SK-N-MC (cell line): ENCODE results near the gene CLIP2.
"Not testable (repeated sequence)": the region's sequence is repeated elsewhere in the genome, so short reads cannot be mapped to it uniquely, and the experiment has no call there.

ENCODE experiments used
- DNase-seq: peaks from one replicate; pipeline ENCODE4 v3.0.0-alpha.2; 2011; ENCODE audit warnings: low read depth, low spot score
- H3K27ac ChIP-seq: fragments of 200-600 bp; sonication (generic); 2 replicates; pipeline ENCODE4 v1.5.1; 2016; ENCODE audit warnings: mixed run types
- H3K36me3 ChIP-seq: fragments of 200-600 bp; sonication (generic); 2 replicates; pipeline ENCODE4 v1.6.1; 2017; ENCODE audit warnings: antibody characterized with exemption, low read length, mixed read lengths; ENCODE audit not compliant: insufficient read depth
- H3K4me3 ChIP-seq: fragments of 200-600 bp; sonication (generic); 2 replicates; pipeline ENCODE4 v1.5.1; 2016
- H3K9ac ChIP-seq: fragments of 200-600 bp; sonication (generic); 2 replicates; pipeline ENCODE4 v1.8.0; 2017; ENCODE audit warnings: mixed run types, mixed read lengths; ENCODE audit not compliant: insufficient read length
- H3K9me3 ChIP-seq: fragments of 200-600 bp; sonication (generic); 2 replicates; pipeline ENCODE4 v1.6.1; 2017; ENCODE audit warnings: low read depth, mild to moderate bottlenecking, antibody characterized with exemption, low read length, moderate library complexity, mixed read lengths
- EZH2 ChIP-seq: fragments of 200-600 bp; sonication (generic); IDR thresholded peaks from one replicate; pipeline ENCODE4 v1.6.1; 2017; ENCODE audit warnings: antibody characterized with exemption
- FOXP2 ChIP-seq: optimal IDR thresholded peaks from 2 replicates; pipeline ENCODE3; 2011; ENCODE audit warnings: mild to moderate bottlenecking, moderate library complexity; ENCODE audit not compliant: insufficient read depth; ENCODE audit errors: extremely low read length, control extremely low read depth
- POLR2AphosphoS5 ChIP-seq: IDR thresholded peaks from 2 replicates; pipeline ENCODE4 v1.6.1; 2012; ENCODE audit warnings: mild to moderate bottlenecking, low read depth, low read length, borderline replicate concordance

CLIP2 gene

DNA sequence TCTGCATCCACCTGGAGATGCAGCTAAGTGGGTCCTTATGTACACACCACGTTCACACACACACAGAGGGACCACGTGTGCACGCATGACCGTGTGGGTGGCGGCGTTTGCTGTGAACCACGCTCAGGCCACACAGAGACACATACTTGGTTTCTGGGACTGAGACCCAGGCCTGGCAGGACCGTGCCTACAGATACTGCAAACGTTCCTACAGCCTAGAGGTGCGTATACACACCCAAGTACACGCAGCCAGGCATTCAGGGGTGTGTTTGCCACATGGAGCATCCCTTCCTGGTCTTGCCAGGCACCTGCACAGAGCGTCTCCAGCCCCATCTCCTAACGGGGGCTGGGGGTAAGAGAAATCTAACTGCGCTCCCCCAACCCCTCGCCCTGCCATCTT lies 115.5 kb downstream of the CLIP2 start:
- Histone ChIP-seq H3K9me3 (no peaks in the 10 kb centered on the region), H3K9ac (no peak overlapping the region), H3K36me3 (no peaks in the 10 kb centered on the region), H3K4me3 (no peak overlapping the region), H3K27ac (no peak overlapping the region)
- no peak for TF ChIP-seq EZH2
- TF ChIP-seq POLR2AphosphoS5, result no peak
- TF ChIP-seq FOXP2, result no peak
- DNase-seq, result no peak

DNA sequence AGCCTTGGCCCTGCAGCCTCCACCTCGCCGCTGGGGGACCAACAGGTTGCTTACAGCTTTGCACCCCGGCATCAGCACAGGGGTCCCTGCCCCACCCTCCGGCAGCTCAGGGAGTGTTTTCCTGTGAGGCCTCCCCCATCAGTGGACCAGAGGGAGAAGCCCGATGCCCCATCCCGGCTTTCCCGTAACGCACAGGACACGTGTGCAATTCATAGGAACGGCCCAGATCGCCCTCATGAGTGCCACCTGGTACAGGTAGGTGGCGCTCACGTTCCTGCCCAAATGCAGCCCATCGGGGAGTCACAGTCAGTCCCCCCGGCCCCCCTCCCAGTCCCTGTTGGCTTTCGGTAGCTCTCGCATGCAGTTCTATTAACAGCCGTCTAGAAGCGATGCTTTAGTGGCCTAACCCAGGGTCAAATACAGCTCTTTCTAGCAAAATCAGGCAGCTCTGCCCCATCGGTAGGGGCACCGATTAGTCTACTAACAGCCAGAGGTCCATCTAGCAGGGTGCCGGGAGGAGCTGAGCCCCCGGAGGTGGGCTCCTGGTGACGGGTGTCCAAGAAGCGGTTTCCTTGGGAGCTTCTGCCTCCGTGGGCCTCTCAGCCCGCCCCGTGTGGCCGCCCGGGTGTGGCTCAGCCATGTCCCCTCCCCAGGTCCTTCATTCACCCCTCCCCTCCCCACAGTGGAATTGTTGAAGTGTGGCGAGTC lies 116.1 kb downstream of the CLIP2 start:
- no peak overlapping the region for H3K27ac ChIP-seq
- no peak overlapping the region for H3K4me3 ChIP-seq
- no peak overlapping the region for H3K9ac ChIP-seq
- no peak for TF ChIP-seq POLR2AphosphoS5
- no peak for TF ChIP-seq EZH2
- no peak for TF ChIP-seq FOXP2
- DNase-seq, result no peak
- H3K9me3 ChIP-seq, result no peaks in the 10 kb centered on the region
- no peaks in the 10 kb centered on the region for H3K36me3 ChIP-seq

DNA sequence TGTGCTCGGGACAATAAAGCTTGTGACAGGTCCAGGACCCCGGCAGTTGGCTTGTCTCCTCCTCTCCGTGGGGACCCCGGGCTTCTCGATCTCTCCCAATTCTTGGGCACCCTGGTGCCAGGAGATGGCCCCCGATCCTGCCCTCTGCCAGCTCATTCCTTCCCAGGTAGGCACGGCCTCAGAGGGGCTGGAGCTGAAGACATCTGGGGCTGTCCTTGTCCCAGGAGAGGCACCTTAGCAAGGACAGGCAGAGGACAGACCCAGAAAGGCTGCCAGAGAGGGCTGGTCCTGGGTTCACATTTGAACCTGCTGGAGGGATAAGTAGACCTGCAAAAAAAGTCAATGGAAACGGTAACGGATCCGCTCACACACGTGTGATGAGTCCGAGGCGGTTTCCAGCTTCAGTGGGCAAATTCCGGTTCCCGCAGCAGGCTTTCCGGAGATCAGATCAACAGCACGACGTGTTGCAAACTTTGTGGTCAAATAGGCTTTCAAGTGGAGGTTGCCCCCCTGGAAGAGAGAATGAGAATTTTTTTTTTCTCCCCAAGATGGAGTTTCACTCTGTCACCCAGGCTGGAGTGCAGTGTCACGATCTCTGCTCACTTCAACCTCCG lies 116.8 kb downstream of the CLIP2 start:
- no peaks in the 10 kb centered on the region for H3K36me3 ChIP-seq
- H3K4me3 ChIP-seq, result no peak overlapping the region
- H3K27ac ChIP-seq, result no peak overlapping the region
- no peaks in the 10 kb centered on the region for H3K9me3 ChIP-seq
- no peak overlapping the region for H3K9ac ChIP-seq
- TF ChIP-seq POLR2AphosphoS5, result no peak
- TF ChIP-seq FOXP2, result no peak
- no peak for TF ChIP-seq EZH2
- DNase-seq, result no peak

DNA sequence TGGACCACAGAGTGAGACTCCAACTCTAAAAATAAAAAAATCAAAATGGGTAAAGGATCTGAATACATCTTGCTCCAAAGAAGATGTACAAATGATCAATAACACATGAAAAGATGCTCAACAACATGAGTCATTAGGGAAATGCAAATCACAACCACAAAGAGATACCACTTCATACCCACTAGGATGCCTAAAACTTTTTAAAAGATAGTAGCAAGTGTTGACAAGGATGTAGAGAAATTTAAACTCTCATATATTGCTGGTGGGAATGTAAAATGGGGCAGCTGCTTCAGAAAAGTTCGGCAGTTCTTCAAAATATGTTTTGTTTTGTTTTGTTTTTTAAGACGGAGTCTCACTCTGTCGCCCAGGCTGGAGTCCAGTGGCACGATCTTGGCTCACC lies 118.8 kb downstream of the CLIP2 start:
- Histone ChIP-seq H3K36me3 (no peaks in the 10 kb centered on the region), H3K9me3 (no peaks in the 10 kb centered on the region), H3K9ac (no peak overlapping the region), H3K4me3 (no peak overlapping the region), H3K27ac (no peak overlapping the region)
- TF ChIP-seq EZH2, result no peak
- TF ChIP-seq POLR2AphosphoS5, result no peak
- TF ChIP-seq FOXP2, result no peak
- DNase-seq, result no peak

DNA sequence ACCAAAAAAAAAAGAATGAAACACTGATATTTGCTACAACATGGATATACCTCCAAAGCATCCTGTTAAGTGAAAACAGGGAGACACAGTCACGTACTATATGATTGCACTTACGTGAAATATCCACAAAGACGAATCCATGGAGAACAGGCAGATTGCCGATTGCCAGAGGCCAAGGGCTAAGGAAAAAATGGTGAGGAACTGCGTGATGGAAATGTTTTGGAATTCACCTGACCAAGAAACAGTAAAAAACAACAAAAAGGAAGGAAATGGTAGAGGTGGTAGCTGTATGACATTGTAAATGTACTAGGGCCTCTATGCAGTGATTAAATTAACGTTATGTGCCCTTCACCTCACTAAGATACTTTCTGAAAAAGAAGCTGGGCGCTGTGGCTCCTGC lies 120.4 kb downstream of the CLIP2 start:
- no peak for TF ChIP-seq FOXP2
- TF ChIP-seq EZH2, result no peak
- TF ChIP-seq POLR2AphosphoS5, result no peak
- DNase-seq, result no peak
- H3K27ac ChIP-seq, result no peak overlapping the region
- no peak overlapping the region for H3K9ac ChIP-seq
- no peak overlapping the region for H3K4me3 ChIP-seq
- no peaks in the 10 kb centered on the region for H3K36me3 ChIP-seq
- no peaks in the 10 kb centered on the region for H3K9me3 ChIP-seq

DNA sequence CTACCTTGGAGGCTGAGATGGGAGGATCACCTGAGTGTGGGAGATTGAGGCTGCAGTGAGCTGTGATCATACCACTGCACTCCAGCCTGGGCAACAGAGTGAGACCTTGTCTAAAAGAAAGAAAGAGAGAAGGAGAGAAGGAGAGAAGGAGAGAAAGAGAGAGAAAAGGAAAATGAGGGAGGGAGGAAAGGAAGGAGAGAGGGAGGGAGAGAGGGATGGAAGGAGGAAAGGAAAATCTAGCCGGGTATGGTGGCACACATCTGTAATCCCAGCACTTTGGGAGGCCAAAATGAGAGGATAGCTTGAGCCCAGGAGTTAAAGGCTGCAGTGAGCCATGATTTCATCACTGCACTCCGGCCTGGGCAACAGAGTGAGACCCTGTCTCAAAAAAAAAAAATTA lies 121.6 kb downstream of the CLIP2 start:
- Histone ChIP-seq H3K9ac (no peak overlapping the region), H3K27ac (no peak overlapping the region), H3K36me3 (no peaks in the 10 kb centered on the region), H3K4me3 (no peak overlapping the region), H3K9me3 (no peaks in the 10 kb centered on the region)
- no peak for DNase-seq
- TF ChIP-seq EZH2 (no peak), FOXP2 (no peak), POLR2AphosphoS5 (no peak)

DNA sequence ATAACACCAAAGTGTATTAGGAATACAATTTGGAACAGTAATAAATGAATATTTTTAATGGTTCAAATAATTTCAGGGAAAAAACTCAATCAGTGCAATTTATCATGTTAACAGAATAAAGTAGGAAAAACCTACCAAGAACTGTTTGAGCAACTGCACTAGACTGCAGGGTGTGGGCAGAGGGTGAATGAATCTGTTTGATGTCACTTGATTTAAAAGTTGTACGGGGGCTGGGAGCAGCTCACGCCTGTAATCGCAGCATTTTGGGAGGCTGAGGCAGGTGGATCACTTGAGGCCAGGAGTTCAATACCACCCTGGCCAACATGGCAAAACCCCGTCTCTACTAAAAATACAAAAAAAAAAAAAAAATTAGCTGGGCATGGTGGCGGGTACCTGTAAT lies 122.4 kb downstream of the CLIP2 start:
- H3K9ac ChIP-seq, DNase-seq, H3K4me3 ChIP-seq, H3K36me3 ChIP-seq, H3K9me3 ChIP-seq, H3K27ac ChIP-seq: not testable (repeated sequence)

DNA sequence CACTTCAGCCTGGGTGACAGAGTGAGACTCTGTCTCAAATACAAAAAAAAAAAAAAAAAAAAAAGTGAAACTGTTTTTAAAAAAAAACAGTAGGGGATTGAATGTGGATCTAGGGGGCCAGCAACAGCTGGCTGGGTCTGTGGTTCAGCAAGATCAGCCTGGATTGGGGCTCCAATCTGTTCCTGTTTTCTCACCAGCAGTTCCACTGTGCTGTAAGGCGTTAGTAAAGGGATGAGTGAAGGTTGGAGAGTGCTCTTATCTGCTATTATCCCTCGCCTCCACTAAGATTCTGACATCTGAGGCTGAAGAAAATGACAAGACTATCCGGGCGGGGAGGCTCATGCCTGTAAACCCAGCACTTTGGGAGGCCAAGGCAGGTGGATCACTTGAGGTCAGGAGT lies 122.8 kb downstream of the CLIP2 start:
- Histone ChIP-seq H3K4me3 (no peak overlapping the region), H3K9me3 (no peaks in the 10 kb centered on the region), H3K36me3 (no peaks in the 10 kb centered on the region), H3K27ac (no peak overlapping the region), H3K9ac (no peak overlapping the region)
- TF ChIP-seq EZH2, result no peak
- no peak for TF ChIP-seq POLR2AphosphoS5
- no peak for TF ChIP-seq FOXP2
- no peak for DNase-seq

DNA sequence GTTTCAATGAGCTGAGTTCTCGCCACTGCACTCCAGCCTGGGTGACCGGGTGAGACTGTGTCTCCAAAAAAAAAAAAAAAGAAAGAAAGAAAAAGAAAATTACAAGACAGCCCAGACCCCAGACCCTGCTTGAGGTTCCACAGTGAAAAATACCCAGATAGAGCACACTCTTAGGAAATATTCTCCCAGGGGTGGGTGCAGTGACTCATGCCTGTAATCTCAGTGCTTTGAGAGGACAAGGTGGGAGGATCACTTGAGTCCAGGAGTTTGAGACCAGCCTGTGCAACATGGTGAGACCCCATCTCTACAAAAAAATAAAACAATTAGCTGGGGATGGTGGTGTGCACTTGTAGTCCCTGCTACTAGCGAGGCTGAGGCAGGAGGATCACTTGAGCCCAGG lies 123.4 kb downstream of the CLIP2 start:
- Histone ChIP-seq H3K9me3 (no peaks in the 10 kb centered on the region), H3K9ac (no peak overlapping the region), H3K4me3 (no peak overlapping the region), H3K36me3 (no peaks in the 10 kb centered on the region), H3K27ac (no peak overlapping the region)
- DNase-seq, result no peak
- no peak for TF ChIP-seq FOXP2
- no peak for TF ChIP-seq POLR2AphosphoS5
- TF ChIP-seq EZH2, result no peak

DNA sequence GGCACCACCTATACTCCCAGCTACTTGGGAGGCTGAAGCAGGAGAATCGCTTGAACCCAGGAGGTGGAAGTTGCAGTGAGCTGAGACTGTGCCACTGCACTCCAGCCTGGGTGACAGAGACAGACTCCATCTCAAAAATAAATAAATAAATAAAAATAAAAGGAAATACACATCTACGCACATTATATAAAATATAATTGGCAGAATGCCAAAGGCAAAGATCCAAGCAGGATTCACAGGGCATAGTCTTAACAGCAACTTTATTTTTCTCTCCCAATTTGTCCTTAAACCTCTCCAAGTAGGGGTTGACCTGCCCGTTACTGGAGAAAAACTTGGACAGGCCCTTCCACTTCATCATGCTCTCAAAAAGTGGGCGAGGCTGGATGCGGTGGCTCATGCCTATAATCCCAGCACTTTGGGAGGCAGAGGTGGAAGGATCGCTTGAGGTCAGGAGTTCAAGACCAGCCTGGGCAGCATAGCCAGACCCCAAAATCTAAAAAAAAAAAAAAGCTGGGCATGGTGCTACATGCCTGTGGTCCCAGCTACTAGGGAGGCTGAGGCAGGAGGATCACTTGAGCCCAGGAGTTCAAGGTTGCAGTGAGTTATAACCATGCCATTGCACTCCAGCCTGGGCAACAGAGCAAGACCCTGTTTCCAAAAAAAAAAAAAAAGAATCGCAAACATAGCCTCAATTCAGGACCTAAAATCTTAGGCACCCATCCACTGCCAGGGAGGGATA lies 125.6 kb downstream of the CLIP2 start:
- not testable (repeated sequence) for DNase-seq, H3K4me3 ChIP-seq, H3K9ac ChIP-seq, H3K36me3 ChIP-seq, H3K27ac ChIP-seq, H3K9me3 ChIP-seq
